NCI-H2171 (cell line): ENCODE measurements around the gene LYZ.
"Not testable (repeated sequence)": the region's sequence is repeated elsewhere in the genome, so short reads cannot be mapped to it uniquely, and the experiment has no call there.

Experiments
- DNase-seq: peaks from one replicate; lab custom pipeline; 2025; lab: John Stamatoyannopoulos, UW

Gene LYZ

DNA sequence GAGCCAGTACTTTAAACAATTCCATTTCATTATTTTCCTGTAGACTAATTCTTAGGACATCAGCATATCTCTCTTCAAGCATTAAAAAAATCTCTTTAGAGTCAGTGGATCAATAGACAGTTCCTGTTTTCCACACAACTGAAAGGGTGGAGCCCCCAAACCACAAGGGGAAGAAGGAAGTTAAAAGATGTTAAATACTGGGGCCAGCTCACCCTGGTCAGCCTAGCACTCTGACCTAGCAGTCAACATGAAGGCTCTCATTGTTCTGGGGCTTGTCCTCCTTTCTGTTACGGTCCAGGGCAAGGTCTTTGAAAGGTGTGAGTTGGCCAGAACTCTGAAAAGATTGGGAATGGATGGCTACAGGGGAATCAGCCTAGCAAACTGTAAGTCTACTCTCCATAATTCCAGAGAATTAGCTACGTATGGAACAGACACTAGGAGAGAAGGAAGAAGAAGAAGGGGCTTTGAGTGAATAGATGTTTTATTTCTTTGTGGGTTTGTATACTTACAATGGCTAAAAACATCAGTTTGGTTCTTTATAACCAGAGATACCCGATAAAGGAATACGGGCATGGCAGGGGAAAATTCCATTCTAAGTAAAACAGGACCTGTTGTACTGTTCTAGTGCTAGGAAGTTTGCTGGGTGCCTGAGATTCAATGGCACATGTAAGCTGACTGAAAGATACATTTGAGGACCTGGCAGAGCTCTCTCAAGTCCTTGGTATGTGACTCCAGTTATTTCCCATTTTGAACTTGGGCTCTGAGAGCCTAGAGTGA is at the start of gene LYZ:
TSS of gene LYZ (plus strand) at position 220 of the 777 bp plus-strand sequence. CDS start at position 248, 28 bp downstream.
- DNase-seq = no peak

DNA sequence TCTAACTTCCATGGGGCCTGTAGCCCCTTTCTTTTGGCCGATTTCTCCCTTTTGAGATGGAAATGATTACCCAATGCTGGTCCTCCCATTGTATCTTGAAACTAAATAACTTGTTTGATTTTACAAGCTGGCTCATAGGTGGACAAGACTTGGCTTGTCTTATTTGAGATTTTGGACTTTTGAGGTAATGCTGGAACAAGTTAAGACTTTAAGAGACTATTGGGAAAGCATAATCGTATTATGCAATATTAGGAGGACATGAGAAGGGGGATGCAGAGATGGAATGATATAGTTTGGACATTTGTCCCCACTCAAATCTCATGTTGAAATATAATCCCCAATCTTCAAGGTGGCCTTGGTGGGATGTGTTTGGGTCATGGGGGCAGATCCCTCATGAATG is 49.2 kb upstream of the LYZ start:
- DNase-seq = no peak

DNA sequence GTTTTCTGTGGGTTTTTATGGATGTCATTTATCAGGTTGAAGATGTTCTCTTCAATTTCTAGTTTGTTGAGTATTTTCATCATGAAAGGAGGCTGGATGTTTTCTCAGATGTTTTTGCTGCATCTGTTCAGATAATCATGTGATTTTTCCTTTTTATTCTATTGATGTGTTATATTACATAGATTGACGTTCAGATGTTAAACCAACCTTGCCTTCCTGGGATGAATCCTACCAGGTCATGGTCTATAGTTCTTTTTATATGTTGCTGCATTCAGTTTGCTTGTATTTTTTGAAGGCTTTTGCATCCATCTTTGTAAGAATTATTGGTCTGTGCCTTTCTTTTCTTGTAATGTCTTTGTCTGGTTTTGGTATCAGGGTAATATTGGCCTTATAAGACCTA is 43.9 kb upstream of the LYZ start:
- DNase-seq = no peak

DNA sequence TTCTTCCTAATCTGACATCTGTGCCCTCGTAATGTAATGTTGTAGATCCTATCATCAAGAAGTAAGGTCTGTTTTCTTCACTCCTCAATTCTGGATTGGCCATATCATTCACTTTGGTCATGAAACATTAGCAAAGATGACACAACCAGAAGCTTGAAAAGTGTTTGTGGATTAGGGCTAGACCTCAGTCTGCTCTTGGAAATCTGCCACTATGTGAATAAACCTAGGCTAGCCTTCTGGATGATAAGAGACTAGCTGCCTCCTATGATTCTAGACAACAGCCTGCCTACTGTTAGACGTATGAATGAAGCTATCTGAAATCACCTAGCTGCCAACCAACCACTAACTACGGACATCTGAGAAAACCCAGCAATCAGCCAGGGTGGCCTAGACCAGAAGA is 38.7 kb upstream of the LYZ start:
- no peak for DNase-seq

DNA sequence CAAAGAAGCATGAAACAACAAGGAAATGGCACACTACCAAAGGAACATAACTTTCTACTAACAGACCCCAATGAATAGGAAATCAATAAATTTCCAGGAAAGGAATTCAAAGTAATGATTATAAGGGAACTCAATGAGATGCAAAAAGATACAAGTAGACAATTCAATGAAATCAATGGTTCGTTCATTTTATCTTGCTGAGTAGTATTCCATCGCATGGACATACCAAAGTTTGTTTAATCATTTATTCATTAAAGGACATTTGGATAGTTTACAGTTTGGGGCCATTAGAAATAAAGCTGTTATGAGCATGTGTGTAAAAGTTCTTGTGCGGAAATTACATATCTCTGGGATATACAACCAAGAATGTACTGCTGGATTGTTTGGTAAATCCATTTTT is 35.0 kb upstream of the LYZ start:
- DNase-seq = no peak

DNA sequence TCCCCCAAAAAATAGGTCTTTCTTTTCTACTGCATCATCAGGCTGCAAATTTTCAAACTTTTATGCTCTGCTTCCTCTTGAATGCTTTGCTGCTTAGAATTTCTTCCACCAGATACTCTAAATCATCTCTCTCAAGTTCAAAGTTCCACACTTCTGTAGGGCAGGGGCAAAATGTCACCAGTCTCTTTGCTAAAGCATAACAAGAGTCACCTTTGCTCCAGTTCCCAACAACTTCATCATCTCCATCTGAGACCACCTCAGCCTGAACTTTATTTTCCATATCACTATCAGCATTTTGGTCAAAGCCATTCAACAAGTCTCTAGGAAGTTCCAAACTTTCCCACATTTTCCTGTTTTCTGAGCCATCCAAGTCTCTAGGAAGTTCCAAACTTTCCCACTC is 31.4 kb upstream of the LYZ start:
- not testable (repeated sequence) for DNase-seq

DNA sequence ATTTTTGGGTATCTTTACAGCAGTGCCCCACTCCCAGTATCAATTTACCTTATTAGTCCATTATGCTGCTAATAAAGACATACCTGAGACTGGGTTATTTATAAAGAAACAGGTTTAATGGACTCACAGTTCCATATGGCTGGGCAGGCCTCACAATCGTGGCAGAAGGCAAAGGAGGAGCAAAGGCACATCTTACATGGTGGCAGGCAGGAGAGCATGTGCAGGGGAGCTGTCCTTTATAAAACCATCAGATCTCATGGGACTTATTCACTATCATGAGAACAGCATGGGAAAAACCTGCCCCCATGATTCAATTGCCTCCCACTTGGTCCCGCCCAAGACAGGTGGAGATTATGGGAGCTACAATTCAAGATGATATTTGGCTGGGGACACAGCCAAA is 30.9 kb upstream of the LYZ start:
- DNase-seq = not testable (repeated sequence)

DNA sequence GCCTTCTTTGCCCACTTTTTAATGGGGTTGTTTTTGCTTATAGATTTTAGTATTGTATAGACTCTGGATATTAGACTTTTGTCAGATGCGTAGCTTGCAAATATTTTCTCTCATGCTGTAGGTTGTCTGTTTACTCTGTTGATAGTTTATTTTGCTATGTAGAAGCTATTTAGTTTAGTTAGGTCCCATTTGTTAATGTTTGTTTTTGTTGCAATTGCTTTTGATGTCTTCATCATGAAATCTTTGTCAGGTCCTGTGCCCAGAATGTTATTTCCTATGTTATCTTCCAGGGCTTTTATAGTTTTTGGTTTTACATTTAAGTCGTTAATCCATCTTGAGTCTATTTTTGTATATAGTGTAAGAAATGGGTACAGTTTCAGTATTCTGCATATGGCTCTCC is 30.0 kb upstream of the LYZ start:
- no peak for DNase-seq

DNA sequence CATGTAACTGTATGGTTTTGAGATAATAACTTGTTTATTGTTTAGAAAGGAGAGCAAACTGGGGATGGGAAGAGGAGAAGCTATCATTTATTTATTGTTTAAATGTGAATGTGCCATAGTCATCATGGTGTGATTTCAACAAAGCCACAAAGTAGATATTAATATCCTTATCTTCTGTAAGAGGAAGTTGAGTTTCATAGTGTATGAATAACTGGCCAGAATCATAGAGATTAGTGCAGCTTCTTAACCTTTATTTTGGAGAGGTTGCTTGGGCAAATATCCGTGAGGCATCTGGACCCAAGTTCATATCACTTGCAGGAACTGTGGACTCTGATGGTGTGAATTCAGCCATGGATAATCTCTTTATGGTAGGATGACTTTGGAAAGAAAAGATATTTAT is 26.8 kb upstream of the LYZ start:
- no peak for DNase-seq

DNA sequence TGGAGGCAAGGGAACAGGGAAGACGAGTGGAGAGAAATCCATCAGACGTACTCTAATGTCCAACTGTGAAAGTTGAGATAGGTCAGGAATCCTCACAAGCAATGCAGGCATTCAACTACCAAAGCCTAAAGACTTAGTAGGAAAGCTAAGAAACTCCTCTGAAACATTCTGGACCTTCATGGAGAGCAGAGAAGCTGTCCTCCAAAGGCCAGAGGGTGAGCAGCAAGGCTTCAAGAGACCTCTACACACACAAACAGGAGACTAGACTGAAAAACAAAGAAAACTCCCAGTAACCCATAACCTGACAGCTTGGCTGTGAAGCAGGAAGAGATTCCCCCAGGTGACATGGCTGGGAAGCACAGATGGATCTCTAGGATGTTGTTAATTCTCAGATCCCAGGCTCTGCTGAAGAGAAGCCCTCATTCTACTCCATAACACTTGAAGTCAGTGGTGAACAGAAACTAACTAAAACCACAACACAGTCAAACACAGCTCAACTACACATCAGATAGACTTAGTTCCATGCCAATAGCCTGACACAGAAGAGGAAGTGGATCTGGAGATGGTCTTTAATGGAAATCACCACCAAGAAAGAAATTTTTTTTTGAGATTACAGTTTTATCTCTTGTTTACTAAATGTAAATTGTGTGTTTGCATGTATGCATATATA is 23.2 kb upstream of the LYZ start:
- DNase-seq = no peak

DNA sequence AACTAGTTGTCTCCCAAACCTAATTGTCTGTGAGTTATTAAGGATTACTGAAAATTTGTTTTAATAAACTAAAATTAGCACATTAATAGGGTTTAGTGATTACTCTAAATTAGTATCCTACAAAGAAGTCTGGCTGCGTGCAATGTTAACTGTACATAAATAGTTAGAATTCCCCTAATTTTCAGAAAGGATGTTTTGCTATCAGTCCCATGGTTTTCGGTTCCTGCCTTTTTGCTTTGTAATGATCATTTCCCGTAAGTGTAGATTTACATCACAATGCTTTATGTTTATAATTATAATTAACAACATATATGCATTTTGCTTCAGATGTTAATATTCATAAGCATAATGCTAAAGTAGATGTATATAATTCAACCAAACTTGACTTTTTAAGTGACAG is 19.8 kb upstream of the LYZ start:
- no peak for DNase-seq

DNA sequence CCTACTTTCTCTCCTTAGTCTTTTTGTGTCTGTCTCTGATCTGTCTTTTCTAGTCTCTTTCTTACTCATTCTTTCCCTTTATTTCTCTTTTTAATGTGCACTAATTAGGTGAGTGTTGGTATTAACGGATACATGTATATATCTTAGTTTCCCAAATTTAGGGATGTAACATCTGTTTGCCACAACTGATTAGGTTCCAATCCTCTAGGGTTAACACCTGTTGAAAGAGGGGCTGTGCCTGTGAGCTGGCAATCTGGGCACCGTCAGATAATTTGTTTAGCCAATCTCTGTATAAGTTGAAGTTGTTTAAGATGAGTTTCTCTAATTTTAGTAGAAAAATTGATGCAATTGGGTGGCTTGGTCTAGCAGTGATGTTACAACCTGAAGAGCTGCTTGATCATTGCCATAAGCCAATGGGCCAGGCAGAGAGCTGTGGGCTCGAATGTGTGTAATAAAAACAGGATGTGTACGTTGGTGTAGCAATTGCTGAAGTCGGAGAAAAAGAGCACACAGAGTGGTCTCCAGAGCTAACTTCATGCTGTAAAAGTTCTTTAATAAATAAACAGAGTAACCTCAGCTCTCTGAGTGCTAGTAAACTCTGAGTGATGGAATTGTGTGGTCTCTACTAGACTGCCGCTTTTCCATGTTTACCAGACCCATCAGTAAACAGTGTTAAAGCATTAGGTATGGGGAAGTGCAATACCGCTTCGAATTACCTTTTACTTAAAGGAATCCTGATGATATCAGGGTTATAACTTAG is 18.3 kb upstream of the LYZ start:
- no peak for DNase-seq

DNA sequence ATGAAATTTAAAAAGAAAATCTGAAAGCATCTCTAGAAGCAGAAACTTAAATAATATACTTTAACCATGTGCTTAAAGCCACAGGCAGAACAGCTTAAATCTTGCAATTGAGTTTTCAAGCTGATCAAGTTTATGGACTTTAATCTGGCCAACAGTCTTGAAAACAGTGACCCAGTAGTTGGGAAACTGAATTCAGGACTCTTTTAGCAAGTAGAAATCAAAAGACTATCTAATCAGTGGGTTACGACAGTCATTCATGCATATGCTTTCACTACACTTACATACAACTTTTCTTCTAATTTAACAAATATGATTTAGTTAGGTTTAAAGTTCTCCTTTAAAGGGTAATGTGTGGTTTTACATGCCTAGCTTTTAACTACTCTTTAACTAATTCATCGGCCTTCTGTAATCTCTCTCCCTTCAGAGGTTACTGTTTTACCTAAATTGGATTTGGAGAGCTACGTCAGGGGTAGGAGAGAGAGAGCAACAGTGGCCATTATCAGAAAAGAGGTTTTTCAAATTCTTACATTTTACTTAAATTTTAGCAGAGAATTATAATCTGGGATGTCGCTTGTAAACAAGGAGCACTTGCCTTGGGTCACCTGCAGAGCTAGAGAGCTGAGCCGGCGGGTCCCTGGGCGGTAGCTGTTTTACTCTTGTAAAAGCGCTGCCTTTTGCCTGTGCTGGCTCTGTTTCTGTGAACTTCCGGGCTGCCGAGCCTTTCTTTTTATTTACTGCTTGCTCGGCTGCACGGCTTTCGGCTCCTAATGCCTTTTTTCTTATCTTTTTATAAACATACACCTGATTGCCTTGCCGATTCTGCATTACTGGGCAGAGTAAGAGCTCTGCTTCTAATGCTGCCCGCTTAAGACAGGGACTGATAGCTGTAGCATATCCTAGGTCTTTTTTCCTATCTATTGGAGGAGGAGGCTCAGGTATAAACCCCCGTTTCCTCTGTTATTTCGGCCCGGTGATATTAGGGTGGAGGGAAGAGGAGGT is 17.4 kb upstream of the LYZ start:
- no peak for DNase-seq

DNA sequence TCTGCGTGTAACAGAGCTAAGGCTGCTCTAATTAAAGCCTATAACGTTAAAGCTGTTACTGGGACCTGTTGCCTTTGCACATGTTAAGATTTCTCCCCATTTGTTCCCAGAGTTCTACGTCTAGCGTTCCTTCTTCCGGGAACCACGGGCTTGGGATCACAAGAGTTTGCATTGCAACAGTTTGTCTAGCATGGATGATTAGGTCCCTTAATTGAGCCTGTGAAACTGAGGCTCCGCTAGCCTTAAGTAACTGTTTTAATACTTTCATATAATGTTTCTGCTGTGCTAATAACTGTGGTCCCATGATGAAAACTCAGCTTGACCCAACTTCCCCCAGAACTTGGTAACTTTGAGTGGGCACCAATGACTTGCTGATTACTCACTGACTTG is 16.7 kb upstream of the LYZ start:
- no peak for DNase-seq

DNA sequence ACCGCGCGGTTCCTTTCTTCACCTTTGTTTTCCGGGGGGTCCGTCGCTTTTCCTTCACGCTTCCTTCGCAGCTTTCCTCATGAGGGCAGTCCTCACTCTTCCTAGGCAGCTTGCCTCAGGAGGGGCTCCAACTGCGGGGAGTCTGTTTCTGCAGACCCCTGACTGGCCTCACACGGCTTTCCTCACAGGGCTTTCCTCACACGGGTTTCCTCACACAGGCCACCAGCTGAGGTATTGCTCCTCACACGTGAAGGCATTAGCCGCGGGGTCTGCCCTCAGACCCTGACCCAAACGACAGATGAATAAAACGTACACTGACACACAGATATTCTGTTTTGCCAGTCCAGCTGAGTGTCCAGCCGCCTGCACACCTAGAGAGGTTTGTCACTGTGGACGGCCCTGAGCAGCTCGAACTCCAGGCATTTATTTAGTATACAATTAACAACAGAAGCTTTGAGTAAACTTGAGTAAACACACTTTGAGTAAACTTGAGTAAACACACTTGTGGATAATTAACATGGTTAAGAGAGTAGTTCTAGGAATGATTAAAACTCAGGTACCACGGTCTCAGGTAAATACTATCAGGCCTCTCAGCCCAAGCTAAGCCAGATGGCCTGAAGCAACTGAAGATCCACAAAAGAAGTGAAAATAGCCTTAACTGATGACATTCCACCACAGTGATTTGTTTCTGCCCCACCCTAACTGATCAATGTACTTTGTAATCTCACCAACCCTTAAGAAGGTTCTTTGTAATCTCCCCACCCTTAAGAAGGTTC is 16.1 kb upstream of the LYZ start:
- DNase-seq = no peak

DNA sequence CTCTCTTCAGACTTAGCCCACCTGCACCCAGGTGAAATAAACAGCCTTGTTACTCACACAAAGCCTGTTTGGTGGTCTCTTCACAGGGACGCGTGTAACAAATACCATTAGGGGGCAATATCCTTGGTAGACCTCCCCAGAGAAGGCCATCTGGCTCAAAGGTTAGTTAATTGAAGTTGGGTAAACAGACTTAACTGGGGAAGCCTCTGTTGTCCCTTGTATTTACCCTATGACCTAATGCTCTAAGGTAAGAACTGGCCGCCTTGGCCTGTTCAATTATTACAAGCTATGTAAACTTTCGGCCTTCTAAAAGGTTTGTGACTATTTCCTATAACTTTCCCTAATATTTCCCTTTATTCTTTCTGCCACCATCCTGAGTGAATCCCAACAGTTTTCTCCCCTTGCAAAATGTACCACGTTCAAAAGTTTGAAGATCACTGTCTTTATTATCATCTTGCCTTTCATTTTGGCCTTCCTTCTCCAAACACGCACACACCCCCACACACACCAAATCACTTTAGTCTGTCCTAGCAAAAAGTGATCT is 15.3 kb upstream of the LYZ start:
- DNase-seq = no peak

DNA sequence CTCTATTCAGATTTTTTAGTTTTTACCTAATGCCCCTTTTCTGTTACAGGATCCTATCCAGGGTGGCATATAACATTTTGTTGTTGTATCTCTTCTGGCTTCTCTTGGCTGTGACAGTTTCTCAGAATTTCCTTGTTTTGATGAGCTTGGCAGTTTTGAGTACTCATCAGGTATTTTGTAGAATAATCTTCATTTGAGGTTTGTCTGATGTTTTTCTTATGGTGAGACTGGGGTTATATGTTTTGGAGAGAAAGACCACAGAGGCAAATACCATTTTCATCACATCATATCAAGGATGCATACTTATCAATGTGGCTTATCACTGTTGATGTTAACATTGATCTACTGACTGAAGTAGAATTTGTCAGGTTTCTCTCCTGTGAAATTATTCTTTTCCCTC is 14.0 kb upstream of the LYZ start:
- DNase-seq = no peak

DNA sequence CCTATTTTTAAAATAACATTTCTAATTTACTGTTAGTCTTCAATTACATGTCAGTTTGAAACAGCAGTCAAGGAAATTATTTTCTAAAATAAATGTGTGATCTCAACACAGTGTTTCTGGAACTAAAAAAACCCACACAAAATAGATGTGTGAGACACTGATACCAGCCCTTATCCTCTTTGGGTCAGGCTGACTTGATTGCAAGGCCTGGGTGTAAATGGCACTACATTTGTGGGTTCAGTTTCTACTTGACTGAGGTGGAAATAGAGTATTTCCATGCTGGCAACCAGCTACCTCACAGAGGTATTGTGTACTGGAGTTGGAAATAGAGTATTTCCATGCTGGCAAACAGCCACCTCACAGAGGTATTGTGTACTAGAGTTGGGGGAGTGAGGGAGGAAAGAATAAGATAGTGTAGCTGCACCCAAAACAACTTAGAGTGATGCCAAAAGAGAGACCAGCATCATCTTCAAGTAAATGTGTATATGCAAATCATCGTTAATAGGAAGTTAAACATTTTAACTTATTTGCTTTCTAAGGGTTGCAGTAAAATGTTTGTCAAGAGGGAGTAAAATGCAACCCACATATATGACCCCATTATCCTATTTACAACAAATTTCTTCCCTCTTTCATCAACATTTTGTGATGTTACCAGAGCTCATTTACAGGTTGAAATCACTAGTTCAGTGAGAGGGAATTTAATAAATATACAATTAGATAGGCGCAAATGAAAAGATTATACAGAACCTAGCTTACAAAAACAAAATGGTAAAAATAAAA is 10.7 kb upstream of the LYZ start:
- DNase-seq = no peak

DNA sequence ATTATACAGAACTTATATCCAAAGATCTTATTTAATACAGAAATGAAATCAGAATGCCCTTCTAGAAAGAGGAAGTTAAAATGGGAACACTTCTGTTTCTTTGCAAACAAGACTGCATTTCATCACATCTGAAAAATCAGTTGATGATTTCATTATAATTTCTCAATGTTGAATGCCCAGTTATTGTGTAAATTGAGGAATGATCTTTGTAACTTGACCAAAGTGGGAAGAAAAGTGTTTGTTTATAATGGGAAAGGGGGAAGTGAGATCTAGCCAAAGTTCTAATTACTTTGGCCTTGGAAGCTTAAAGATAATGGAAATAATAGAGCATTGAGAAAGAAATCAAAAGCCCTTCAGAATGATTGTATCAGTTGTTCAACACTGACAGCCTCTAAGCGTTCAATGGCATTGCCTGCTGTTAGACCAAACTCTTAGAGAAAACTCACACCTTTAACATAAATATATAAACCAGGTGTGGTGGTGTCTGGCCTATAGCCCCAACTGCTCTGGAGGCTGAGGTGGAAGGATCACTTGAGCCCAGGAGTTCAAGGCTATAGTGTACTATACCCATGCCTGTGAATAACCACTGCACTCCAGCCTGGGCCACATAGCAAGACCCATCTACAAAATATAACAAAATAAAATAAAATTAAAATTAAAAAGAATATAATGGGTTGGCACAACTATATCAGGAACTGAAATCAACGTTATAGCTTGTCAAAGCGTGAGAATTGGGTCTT is 9.9 kb upstream of the LYZ start:
- DNase-seq = no peak
